Neural progenitor cell (in vitro differentiated cells): ENCODE results near the gene POLN. TPM values are rescaled to one million over a fixed set of nuclear protein-coding genes. Genes with fewer than 3 reads are reported as not detected.

Experiments used
- DNase-seq: peaks from one replicate; pipeline ENCODE4 v3.0.0-alpha.2; 2016; ENCODE audit warnings: low spot score
- H2AFZ ChIP-seq: fragments of 200-600 bp; sonication (generic); replicated peaks from 2 replicates; pipeline ENCODE4 v1.6.1; 2016; ENCODE audit warnings: antibody characterized with exemption
- H3F3A ChIP-seq: fragments of 200-600 bp; sonication (generic); 2 replicates; pipeline ENCODE4 v1.6.1; 2016; ENCODE audit warnings: antibody characterized with exemption, low read depth
- H3K27ac ChIP-seq: fragments of 200-600 bp; sonication (generic); 2 replicates; pipeline ENCODE4 v1.5.1; 2016; ENCODE audit warnings: mild to moderate bottlenecking
- H3K27me3 ChIP-seq: fragments of 200-600 bp; sonication (generic); 2 replicates; pipeline ENCODE4 v1.6.1; 2016; ENCODE audit warnings: mild to moderate bottlenecking, moderate library complexity
- H3K36me3 ChIP-seq: fragments of 200-600 bp; sonication (generic); 2 replicates; pipeline ENCODE4 v1.5.1; 2016
- H3K4me1 ChIP-seq: fragments of 200-600 bp; sonication (generic); 2 replicates; pipeline ENCODE4 v1.6.1; 2016; ENCODE audit warnings: mixed run types
- H3K4me2 ChIP-seq: fragments of 200-600 bp; sonication (generic); 2 replicates; pipeline ENCODE4 v1.6.1; 2016
- H3K4me3 ChIP-seq: fragments of 200-600 bp; sonication (generic); 2 replicates; pipeline ENCODE4 v1.5.1; 2016
- H3K79me2 ChIP-seq: fragments of 200-600 bp; sonication (generic); 2 replicates; pipeline ENCODE4 v1.6.1; 2016; ENCODE audit warnings: low read depth
- H3K9ac ChIP-seq: fragments of 200-600 bp; sonication (generic); 2 replicates; pipeline ENCODE4 v1.6.1; 2016
- H3K9me3 ChIP-seq: fragments of 200-600 bp; sonication (generic); 2 replicates; pipeline ENCODE4 v1.5.1; 2016; ENCODE audit warnings: low read depth
- H4K20me1 ChIP-seq: fragments of 200-600 bp; sonication (generic); 2 replicates; pipeline ENCODE4 v1.6.1; 2016; ENCODE audit warnings: low read depth
- H3K27ac Mint-ChIP-seq: 3 replicates; pipeline ENCODE4 v1.8.0; 2021; ENCODE audit warnings: mixed read lengths
- H3K27me3 Mint-ChIP-seq: 2 replicates; pipeline ENCODE4 v1.8.0; 2022; ENCODE audit warnings: low read depth, mild to moderate bottlenecking, inconsistent platforms, moderate library complexity, mixed read lengths; ENCODE audit not compliant: insufficient read depth
- H3K36me3 Mint-ChIP-seq: 3 replicates; pipeline ENCODE4 v1.8.0; 2021; ENCODE audit warnings: mixed read lengths
- H3K4me1 Mint-ChIP-seq: 3 replicates; pipeline ENCODE4 v1.8.0; 2021; ENCODE audit warnings: mixed read lengths
- H3K4me3 Mint-ChIP-seq: 3 replicates; pipeline ENCODE4 v1.8.0; 2021; ENCODE audit warnings: mild to moderate bottlenecking, moderate library complexity, mixed read lengths
- H3K9me3 Mint-ChIP-seq: 3 replicates; pipeline ENCODE4 v1.8.0; 2020; ENCODE audit warnings: mixed read lengths
- CTCF ChIP-seq: fragments of 200-600 bp; sonication (generic); IDR thresholded peaks from 2 replicates; pipeline ENCODE4 v1.5.1; 2017; ENCODE audit warnings: antibody characterized with exemption, mild to moderate bottlenecking
- EZH2 ChIP-seq: fragments of 200-600 bp; sonication (generic); IDR thresholded peaks from 2 replicates; pipeline ENCODE4 v1.6.1; 2017; ENCODE audit warnings: antibody characterized with exemption, mild to moderate bottlenecking, moderate library complexity
- EZH2phosphoT487 ChIP-seq: fragments of 200-600 bp; sonication (generic); IDR thresholded peaks from 2 replicates; pipeline ENCODE4 v1.6.1; 2017; ENCODE audit warnings: antibody characterized with exemption
- total RNA-seq: library from RNA; depleted of rRNA; stranded (reverse); fragments of >200 nt; gene quantifications from 2 replicates; pipeline ENCODE4 v1.2.3, GENCODE V29; 2015; ENCODE audit warnings: low replicate concordance

Gene POLN
- total RNA-seq, 1 donor from 2014 or later = 1.7 TPM

DNA sequence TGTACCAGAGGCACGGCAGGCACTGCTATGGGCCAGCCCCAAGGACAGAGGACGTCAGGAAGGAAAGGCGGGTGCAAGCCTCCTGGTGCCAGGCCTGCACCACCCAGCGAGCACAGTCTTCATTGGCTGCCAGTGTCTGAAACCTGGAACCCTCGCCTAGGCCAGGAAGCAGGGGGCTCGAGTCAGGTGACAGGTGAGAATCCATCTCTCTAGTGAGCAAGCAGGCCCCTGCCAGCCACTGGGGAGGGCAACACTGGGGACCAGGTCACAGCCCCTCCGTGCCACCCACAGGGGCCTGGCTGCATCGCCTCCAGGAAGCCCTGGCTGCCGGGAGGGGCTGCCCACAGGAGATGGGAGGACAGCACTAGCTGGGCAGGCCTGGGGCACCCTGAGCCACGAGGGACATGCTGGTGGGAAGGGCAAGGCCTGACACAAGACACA lies 6.9 kb upstream of the POLN start:
- no peak overlapping the region for H3K27ac ChIP-seq
- Mint-ChIP-seq H3K27me3 (peaks cover 10% of the 10 kb centered on the region), H3K36me3 (peaks cover 9% of the 10 kb centered on the region), H3K4me3 (no peak overlapping the region), H3K4me1 (peaks cover 14% of the 10 kb centered on the region), H3K9me3 (no peaks in the 10 kb centered on the region), H3K27ac (peak overlapping the region; percentile 29)
- TF ChIP-seq EZH2phosphoT487 = no peak
- no peak for TF ChIP-seq EZH2
- no peak overlapping the region for H3K4me3 ChIP-seq
- H3K4me2 ChIP-seq = no peak overlapping the region
- no peaks in the 10 kb centered on the region for H3K4me1 ChIP-seq
- no peaks in the 10 kb centered on the region for H3K79me2 ChIP-seq
- no peaks in the 10 kb centered on the region for H3K9me3 ChIP-seq
- H3K9ac ChIP-seq = no peak overlapping the region
- no peak overlapping the region for H2AFZ ChIP-seq
- H4K20me1 ChIP-seq = peaks cover 28% of the 10 kb centered on the region
- no peak for DNase-seq
- peaks cover 8% of the 10 kb centered on the region for H3F3A ChIP-seq
- no peaks in the 10 kb centered on the region for H3K27me3 ChIP-seq
- H3K36me3 ChIP-seq = peaks cover 4% of the 10 kb centered on the region

DNA sequence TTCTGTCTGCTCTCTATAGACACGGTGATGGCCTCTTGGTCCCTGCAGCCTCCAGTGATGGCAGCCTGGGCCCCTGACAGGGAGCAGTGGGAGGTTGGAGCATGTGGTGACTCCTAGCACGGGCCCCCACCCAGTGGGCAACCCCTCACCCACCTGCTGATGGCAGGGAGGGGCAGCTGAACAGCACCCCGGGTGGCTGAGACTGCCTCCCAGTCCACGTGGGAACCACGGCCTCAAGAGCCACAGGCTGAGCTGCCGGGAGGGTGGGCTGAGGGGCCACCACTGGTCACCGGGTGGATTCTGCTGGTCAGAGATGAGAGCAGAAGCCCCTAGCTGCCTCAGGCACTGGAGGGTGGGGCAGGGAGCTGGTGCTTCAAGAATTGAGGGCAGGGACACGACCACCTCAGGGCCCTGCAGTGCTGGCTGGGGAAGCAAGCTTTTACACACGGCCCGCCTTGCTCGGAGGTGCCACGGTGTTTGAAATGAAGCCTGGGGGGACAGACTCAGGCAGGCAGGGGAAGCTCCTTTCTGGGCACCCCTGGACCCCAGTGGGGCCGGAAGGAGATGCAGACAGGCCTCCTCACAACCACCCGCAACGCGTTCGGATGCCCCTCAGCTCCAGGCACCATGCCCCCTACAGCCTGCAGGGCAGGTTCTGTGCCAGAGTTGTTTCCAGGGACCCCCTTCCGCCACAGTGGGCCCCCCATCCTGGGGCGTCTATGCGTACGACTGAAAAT lies 6.3 kb upstream of the POLN start:
- Mint-ChIP-seq H3K4me1 (peaks cover 21% of the 10 kb centered on the region), H3K9me3 (no peaks in the 10 kb centered on the region), H3K27ac (peak overlapping the region; percentile 29), H3K27me3 (peaks cover 9% of the 10 kb centered on the region), H3K4me3 (no peak overlapping the region), H3K36me3 (peaks cover 9% of the 10 kb centered on the region)
- H3K27me3 ChIP-seq = no peaks in the 10 kb centered on the region
- no peaks in the 10 kb centered on the region for H3K79me2 ChIP-seq
- no peaks in the 10 kb centered on the region for H3K4me1 ChIP-seq
- peaks cover 21% of the 10 kb centered on the region for H4K20me1 ChIP-seq
- DNase-seq = no peak
- H3K27ac ChIP-seq = no peak overlapping the region
- no peak overlapping the region for H2AFZ ChIP-seq
- H3K4me3 ChIP-seq = no peak overlapping the region
- H3K9me3 ChIP-seq = no peaks in the 10 kb centered on the region
- no peak overlapping the region for H3K9ac ChIP-seq
- no peak for TF ChIP-seq EZH2phosphoT487
- TF ChIP-seq CTCF = no peak
- H3F3A ChIP-seq = peaks cover 14% of the 10 kb centered on the region
- H3K4me2 ChIP-seq = no peak overlapping the region
- peaks cover 4% of the 10 kb centered on the region for H3K36me3 ChIP-seq

DNA sequence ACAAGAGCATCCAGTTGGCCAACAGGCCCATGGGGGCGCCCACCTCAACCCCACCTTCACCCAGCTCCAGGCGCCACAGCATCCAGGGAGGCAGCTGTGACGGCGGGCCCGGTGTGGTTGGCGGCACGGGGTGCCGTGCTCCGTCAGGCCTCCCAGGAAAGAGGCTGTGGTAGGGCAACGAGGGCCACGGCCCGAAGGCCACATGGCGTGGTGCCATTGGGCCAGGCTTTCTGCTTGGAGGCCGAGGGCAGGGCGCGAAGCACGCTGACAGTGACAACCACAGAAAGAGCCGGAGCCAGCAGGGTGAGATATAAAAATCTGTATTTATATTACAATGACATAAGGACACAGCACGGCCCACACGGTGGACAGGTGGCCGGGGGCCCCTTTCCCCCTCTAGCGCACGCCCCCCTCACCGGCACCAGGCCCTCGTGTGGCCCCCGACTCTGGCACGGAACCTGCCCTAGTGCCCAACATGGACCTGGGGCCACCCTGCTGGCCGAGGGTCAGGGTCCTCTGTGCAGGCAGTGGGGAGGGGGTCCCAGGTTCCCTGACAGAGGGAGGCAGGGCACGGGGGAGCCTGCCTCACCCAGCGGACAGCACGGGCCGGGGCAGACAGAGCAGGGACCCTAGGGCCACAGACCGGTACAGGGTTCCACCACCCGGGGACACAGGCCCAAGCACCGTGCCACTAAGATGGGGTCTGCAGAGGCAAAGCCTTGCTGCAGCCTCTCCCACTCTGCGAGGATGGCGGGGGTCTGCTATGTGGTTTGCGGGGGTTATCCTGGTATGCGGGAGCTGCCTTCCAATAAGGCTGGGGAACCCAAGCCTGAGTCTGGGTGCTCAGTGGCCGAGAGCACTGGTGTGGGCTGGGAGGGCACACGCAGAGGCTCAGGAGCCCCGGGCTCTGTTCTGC lies 5.5 kb upstream of the POLN start:
- no peaks in the 10 kb centered on the region for H3K4me1 ChIP-seq
- Mint-ChIP-seq H3K4me1 (peaks cover 18% of the 10 kb centered on the region), H3K9me3 (no peaks in the 10 kb centered on the region), H3K36me3 (peaks cover 7% of the 10 kb centered on the region), H3K27ac (no peak overlapping the region), H3K4me3 (no peak overlapping the region), H3K27me3 (peaks cover 7% of the 10 kb centered on the region)
- no peak overlapping the region for H3K4me2 ChIP-seq
- H3K36me3 ChIP-seq = peaks cover 4% of the 10 kb centered on the region
- H3K27me3 ChIP-seq = no peaks in the 10 kb centered on the region
- peaks cover 21% of the 10 kb centered on the region for H3F3A ChIP-seq
- no peak overlapping the region for H3K27ac ChIP-seq
- H4K20me1 ChIP-seq = peaks cover 18% of the 10 kb centered on the region
- TF ChIP-seq CTCF = no peak
- TF ChIP-seq EZH2phosphoT487 = no peak
- TF ChIP-seq EZH2 = no peak
- H3K4me3 ChIP-seq = no peak overlapping the region
- no peak overlapping the region for H3K9ac ChIP-seq
- H3K9me3 ChIP-seq = no peaks in the 10 kb centered on the region
- DNase-seq = no peak
- H2AFZ ChIP-seq = no peak overlapping the region
- no peaks in the 10 kb centered on the region for H3K79me2 ChIP-seq
